Endothelial cell of umbilical vein (primary cell): ENCODE results near the gene UPB1. TPM values are rescaled to one million over a fixed set of nuclear protein-coding genes. Genes with fewer than 3 reads are reported as not detected.
A peak's percentile ranks its signal among the peaks of the same experiment; 100 is the strongest.

ENCODE experiments used
- BruUV-seq: library from RNA; stranded (reverse); fragments of 400-500 nt; replicated peaks from 2 replicates; lab custom pipeline; 2021; lab: Mats Ljungman, UMichigan
- CTCF ChIA-PET: fragments of 300-600, 350-600 bp; sonication (Branson Sonifier 250); formaldehyde crosslinking; loops from one replicate; lab custom pipeline; 2021; ENCODE audit warnings: antibody characterized with exemption, inconsistent platforms; lab: Charles Lee
- POLR2A ChIA-PET: fragments of 300-600, 350-600 bp; sonication (Branson Sonifier 250); formaldehyde crosslinking; loops from one replicate; lab custom pipeline; 2021; ENCODE audit warnings: antibody characterized with exemption, inconsistent platforms; lab: Charles Lee
- DNase-seq: peaks from one replicate; pipeline ENCODE4 v3.0.0-alpha.2; 2011; ENCODE audit warnings: low read depth, low spot score
- FAIRE-seq: peaks from 2 replicates; lab custom pipeline; 2011; peaks lifted over from hg19 to GRCh38; lab: Jason Lieb, UNC
- H2AFZ ChIP-seq: 2 replicates; pipeline ENCODE4 v1.6.0; 2012; ENCODE audit warnings: low read depth, low read length, control low read depth, inconsistent platforms
- H3K27ac ChIP-seq: 2 replicates; pipeline ENCODE4 v1.5.1; 2011; ENCODE audit warnings: low read depth, mild to moderate bottlenecking, control low read depth, low read length, moderate library complexity; ENCODE audit not compliant: insufficient read depth
- H3K27me3 ChIP-seq, 2 experiments: 2 replicates each; pipeline versions ENCODE4 v1.6.0 to v1.6.1; 2011; ENCODE audit warnings: low read length in 2 of 2, mixed read lengths in 1 of 2; ENCODE audit not compliant: control insufficient read depth in 2 of 2, insufficient read depth in 2 of 2
- H3K36me3 ChIP-seq, 2 experiments: 2 replicates in 1 of 2; 3 replicates in 1 of 2; pipeline ENCODE4 v1.5.1; 2011; ENCODE audit warnings: low read length in 2 of 2, mild to moderate bottlenecking in 1 of 2, moderate library complexity in 1 of 2; ENCODE audit not compliant: control insufficient read depth in 2 of 2, insufficient read depth in 2 of 2; ENCODE audit errors: extremely low read depth in 1 of 2
- H3K4me1 ChIP-seq: 3 replicates; pipeline ENCODE4 v1.5.1; 2011; ENCODE audit warnings: mild to moderate bottlenecking, low read length; ENCODE audit not compliant: control insufficient read depth, insufficient read depth; ENCODE audit errors: extremely low read depth
- H3K4me2 ChIP-seq: 2 replicates; pipeline ENCODE4 v1.6.1; 2011; ENCODE audit warnings: low read length, control low read depth, mixed read lengths; ENCODE audit not compliant: insufficient read depth
- H3K4me3 ChIP-seq, 3 experiments: fragments of 200-600 bp in 1 of 3; sonication (generic), shearing (Covaris generic) in 1 of 3; replicated peaks in 1 of 3; 2 replicates each; pipeline ENCODE4 v1.5.1; 2011 to 2016; ENCODE audit warnings: control low read depth in 3 of 3, low read length in 3 of 3, mild to moderate bottlenecking in 2 of 3, inconsistent platforms in 1 of 3, low read depth in 1 of 3, moderate library complexity in 1 of 3; ENCODE audit not compliant: insufficient read depth in 1 of 3
- H3K79me2 ChIP-seq: 2 replicates; pipeline ENCODE4 v1.6.0; 2012; ENCODE audit warnings: low read length, inconsistent platforms; ENCODE audit not compliant: control insufficient read depth, insufficient read depth
- H3K9ac ChIP-seq: replicated peaks from 2 replicates; pipeline ENCODE3; 2011; ENCODE audit warnings: low read length, control low read depth; ENCODE audit not compliant: insufficient read depth; ENCODE audit errors: extremely low read depth
- H3K9me1 ChIP-seq: replicated peaks from 3 replicates; pipeline ENCODE4 v1.6.0; 2011; ENCODE audit warnings: mild to moderate bottlenecking, low read length; ENCODE audit not compliant: control insufficient read depth, insufficient read depth; ENCODE audit errors: extremely low read depth
- H3K9me3 ChIP-seq: replicated peaks from 2 replicates; pipeline ENCODE4 v1.5.1; 2012; ENCODE audit warnings: low read length, inconsistent platforms; ENCODE audit not compliant: control insufficient read depth, insufficient read depth
- H4K20me1 ChIP-seq: replicated peaks from 2 replicates; pipeline ENCODE3; 2011; ENCODE audit warnings: mild to moderate bottlenecking, low read length; ENCODE audit not compliant: control insufficient read depth, insufficient read depth; ENCODE audit errors: extremely low read depth
- CTCF ChIP-seq, 2 donors: IDR thresholded peaks; 1 replicate in 1 of 2; 2 replicates in 1 of 2; pipeline ENCODE4 v1.5.1; 2011; ENCODE audit warnings: low read length in 2 of 2, mild to moderate bottlenecking in 2 of 2, moderate library complexity in 2 of 2, control low read depth in 1 of 2, inconsistent platforms in 1 of 2, low read depth in 1 of 2; ENCODE audit not compliant: insufficient read depth in 1 of 2; ENCODE audit errors: extremely low read depth in 1 of 2
- EZH2 ChIP-seq: IDR thresholded peaks from 2 replicates; pipeline ENCODE4 v1.6.1; 2012; ENCODE audit warnings: borderline replicate concordance, low read depth, mild to moderate bottlenecking, moderate library complexity, low read length, inconsistent platforms; ENCODE audit not compliant: severe bottlenecking
- GATA2 ChIP-seq: IDR thresholded peaks from 2 replicates; pipeline ENCODE4 v1.7.0; 2011; ENCODE audit warnings: low read depth, mild to moderate bottlenecking, moderate library complexity, mixed read lengths, low read length; ENCODE audit not compliant: insufficient read length, insufficient read depth
- JUN ChIP-seq: IDR thresholded peaks from 2 replicates; pipeline ENCODE4 v1.6.1; 2011; ENCODE audit warnings: borderline replicate concordance, low read depth; ENCODE audit not compliant: insufficient read length, insufficient read depth
- MAX ChIP-seq: IDR thresholded peaks from 2 replicates; pipeline ENCODE4 v1.6.1; 2011; ENCODE audit not compliant: insufficient read depth, insufficient read length
- MYC ChIP-seq: IDR thresholded peaks from one replicate; pipeline ENCODE4 v1.6.1; 2011; ENCODE audit warnings: mild to moderate bottlenecking, low read depth, low read length
- POLR2A ChIP-seq: IDR thresholded peaks from 2 replicates; pipeline ENCODE4 v1.6.1; 2012; ENCODE audit warnings: low read depth, mild to moderate bottlenecking, control low read depth, low read length
- POLR2AphosphoS5 ChIP-seq: IDR thresholded peaks from 2 replicates; pipeline ENCODE4 v1.6.1; 2012; ENCODE audit warnings: low read depth, mild to moderate bottlenecking, control low read depth, low read length, moderate library complexity; ENCODE audit not compliant: insufficient read depth
- dilution Hi-C: fragments of 300-500 bp; cut with MboI; formaldehyde crosslinking; loops from one replicate; pipeline ENCODE4 v1.15.0; 2019; ENCODE audit warnings: low sequenced_read_pairs; ENCODE audit not compliant: extremely low pct_ligation_motif_present
- intact Hi-C: fragments of 100-400 bp; cut with micrococcal nuclease; formaldehyde crosslinking; loops from one replicate; pipeline ENCODE4 v1.10.0; 2022
- polyA plus RNA-seq, 4 experiments: library from polyadenylated mRNA; depleted of rRNA in 3 of 4; stranded (reverse) in 3 of 4; unstranded in 1 of 4; fragments of >200 nt; gene quantifications; 2 replicates each; pipeline versions ENCODE4 v1.2.1 to v1.2.3, GENCODE V29; 2011 to 2012; ENCODE audit warnings: missing spikeins in 1 of 4
- total RNA-seq: library from RNA; stranded (reverse); gene quantifications from 2 replicates; pipeline ENCODE4 v1.2.3, GENCODE V29; 2021

The UPB1 gene
- total and polyA plus RNA-seq, 2 donors (not counting 3 experiments of a cell fraction or from before 2014, with no cell fraction given), result 0.30 to 0.80 TPM

GRCh38 chr22:24450610-24451009, 44.5 kb upstream of the UPB1 start:
- TF ChIP-seq MYC, result no peak
- TF ChIP-seq EZH2, result no peak
- TF ChIP-seq JUN, result no peak
- TF ChIP-seq POLR2A, result no peak
- no peak for TF ChIP-seq MAX
- TF ChIP-seq GATA2, result no peak
- no peak for TF ChIP-seq CTCF (IDR thresholded peaks at IDR 0.05; ENCODE audit: extremely low read depth in 1 of 2, insufficient read depth in 1 of 2, low read depth in 1 of 2, low read length in 2 of 2)
- no peak for TF ChIP-seq POLR2AphosphoS5
- H3K4me2 ChIP-seq, result no peak overlapping the region
- no peaks in the 10 kb centered on the region for H3K9me1 ChIP-seq
- H4K20me1 ChIP-seq, result no peaks in the 10 kb centered on the region
- FAIRE-seq, result peak; percentile 24
- peak; percentile 83 for DNase-seq
- peaks cover 12% of the 10 kb centered on the region for H3K4me1 ChIP-seq
- H3K27me3 ChIP-seq, result no peaks in the 10 kb centered on the region
- no TSS peak for BruUV-seq
- ChIA-PET CTCF (no interaction called here), POLR2A (interaction anchor here (0.6 to 1.1 kb wide), 2 partner anchors 79 to 1927 kb away, joined by 3 to 4 read pairs; no protein-coding TSS in a partner anchor)
- H3K36me3 ChIP-seq, result no peaks in the 10 kb centered on the region
- peak overlapping the region; percentile 18 for H3K27ac ChIP-seq
- peak overlapping the region; percentile 26 for H2AFZ ChIP-seq
- H3K4me3 ChIP-seq, result no peak overlapping the region
- dilution Hi-C loops (no loop called here), intact Hi-C loops (no loop called here)
- H3K9me3 ChIP-seq, result no peaks in the 10 kb centered on the region
- no peak overlapping the region for H3K9ac ChIP-seq
- H3K79me2 ChIP-seq, result no peaks in the 10 kb centered on the region
